ENCODE data around the gene STK32B.
"Not testable (repeated sequence)": the region's sequence is repeated elsewhere in the genome, so short reads cannot be mapped to it uniquely, and the experiment has no call there.

Gene STK32B

DNA sequence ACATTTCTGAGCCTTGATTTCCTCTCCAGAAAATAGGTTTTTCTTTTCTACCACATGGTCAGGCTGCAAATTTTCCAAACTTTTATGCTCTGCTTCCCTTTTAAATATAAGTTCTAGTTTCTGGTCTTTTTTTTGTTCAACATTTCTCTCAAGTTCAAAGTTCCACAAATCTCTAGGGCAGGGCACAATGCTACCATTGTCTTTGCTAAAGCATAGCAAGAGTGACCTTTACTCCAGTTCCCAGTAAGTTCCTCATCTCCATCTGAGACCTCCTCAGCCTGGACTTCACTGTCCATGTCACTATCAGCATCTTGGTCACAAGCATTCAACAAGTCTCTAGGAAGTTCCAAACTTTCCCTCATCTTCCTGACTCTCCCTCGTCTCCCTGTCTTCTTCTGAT, 228.8 kb downstream of the STK32B start:
- DNase-seq, result not testable (repeated sequence)

DNA sequence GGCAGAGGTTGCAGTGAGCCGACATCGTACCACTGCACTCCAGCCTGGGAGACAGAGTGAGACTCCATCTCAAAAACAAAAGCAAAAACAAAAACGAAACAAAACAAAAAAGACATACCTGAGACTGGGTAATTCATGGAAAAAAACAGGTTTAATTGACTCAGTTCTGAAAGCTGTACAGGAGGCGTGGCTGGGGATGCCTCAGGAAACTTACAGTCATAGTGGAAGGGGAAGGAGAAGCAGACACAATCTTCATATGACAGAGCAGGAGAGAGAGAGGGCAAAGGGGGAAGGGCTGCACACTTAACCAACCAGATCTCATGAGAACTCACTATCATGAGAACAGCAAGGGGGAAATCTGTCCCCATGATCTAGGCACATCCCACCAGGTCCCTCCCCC, 229.5 kb downstream of the STK32B start:
- no peak for DNase-seq

DNA sequence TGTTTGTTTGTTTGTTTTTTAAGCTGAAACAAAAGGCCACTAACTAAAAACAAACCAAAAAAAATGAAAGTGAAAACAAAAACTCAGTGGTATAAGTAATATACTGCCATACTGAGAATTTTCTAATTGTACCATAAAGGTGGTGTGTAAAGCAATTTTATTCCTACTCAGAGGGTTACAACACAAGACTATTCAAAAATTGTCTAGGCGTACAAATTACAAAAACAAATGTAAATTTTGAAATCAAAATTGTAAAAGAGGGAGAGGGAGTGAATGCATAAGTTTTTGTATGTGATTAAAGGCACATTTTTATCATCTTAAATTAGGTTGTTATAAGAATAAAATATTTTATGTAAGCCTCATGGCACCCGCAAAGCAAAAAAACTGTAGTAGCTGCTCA, 232.6 kb downstream of the STK32B start:
- DNase-seq, result no peak

DNA sequence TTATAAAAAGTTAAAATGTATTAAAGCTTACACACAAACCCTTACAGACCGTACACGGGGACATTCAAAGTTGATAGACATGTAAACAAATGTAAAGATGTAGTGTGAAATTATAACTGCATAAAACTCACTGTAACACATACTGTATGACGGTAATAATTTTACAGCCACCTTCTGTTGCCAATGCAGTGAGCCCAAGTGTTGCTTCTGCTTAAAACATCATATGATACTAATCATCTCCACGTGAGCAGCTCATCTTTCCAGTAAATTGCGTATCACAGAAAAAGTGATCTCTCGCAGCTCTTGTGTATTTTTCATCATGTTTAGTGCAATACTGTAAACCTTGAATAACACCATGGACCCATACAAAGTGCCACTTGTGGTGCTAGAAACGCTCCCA, 233.2 kb downstream of the STK32B start:
- no peak for DNase-seq

DNA sequence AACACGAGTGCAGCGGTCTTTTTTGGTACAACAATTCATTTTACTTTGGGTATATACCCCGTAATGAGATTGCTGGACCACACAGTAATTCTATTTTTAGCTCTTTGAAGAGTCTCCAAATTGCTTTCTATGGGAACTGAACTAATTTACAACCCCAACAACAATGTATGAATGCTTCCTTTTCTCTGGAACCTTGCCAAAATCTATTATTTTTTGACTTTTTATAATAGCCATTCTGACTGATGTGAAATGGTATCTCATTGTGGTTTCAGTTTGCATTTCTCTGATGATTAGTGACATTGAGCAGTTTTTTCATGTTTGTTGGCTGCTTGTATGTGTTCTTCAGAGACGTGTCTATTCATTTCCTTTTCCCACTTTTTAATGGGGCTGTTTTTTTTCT, 240.8 kb downstream of the STK32B start:
- no peak for DNase-seq

DNA sequence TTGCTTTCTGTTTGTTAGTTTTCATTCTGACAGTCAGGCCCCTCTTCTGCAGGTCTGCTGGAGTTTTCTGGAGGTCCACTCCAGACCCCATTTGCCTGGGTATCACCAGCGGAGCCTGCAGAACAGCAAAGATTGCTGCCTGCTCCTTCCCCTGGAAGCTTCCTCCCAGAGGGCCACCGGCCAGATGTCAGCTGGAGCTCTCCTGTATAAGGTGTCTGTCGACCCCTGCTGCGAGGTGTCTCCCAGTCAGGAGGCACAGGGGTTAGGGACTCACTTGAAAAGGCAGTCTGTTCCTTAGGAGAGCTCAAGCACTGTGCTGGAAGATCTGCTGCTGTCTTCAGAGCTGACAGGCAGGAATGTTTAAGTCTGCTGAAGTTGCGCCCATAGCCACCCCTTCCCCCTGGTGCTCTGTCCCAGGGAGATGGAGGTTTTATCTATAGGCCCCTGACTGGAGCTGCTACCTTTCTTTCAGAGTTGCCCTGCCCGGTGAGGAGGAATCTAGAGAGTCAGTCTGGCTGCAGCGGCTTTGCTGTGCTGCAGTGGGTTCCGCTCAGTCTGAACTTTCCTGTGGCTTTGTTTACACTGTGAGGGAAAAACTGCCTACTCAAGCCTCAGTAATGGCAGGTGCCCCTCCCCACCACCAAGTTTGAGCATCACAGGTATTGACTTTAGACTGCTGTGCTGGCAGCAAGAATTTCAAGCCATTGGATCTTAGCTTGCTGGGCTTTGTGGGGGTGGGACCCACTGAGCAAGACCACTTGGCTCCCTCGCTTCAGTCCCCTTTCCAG, 246.9 kb downstream of the STK32B start:
- not testable (repeated sequence) for DNase-seq

DNA sequence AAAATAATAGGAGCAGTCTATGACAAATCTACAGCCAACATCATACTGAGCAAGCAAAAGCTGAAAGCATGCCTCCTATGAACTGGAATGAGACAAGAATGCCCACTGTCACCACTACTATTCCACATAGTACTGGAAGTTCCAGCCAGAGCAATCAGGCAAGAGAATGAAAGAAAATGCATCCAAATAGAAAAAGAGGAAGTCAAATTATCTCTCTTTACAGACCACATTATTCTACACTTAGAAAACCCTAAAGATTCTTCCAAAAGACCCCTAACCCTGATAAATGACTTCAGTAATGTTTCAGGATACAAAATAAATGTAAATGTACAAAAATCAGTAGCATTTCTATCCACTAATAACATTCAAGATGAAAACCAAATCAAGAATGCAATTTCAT, 249.0 kb downstream of the STK32B start:
- DNase-seq, result no peak

DNA sequence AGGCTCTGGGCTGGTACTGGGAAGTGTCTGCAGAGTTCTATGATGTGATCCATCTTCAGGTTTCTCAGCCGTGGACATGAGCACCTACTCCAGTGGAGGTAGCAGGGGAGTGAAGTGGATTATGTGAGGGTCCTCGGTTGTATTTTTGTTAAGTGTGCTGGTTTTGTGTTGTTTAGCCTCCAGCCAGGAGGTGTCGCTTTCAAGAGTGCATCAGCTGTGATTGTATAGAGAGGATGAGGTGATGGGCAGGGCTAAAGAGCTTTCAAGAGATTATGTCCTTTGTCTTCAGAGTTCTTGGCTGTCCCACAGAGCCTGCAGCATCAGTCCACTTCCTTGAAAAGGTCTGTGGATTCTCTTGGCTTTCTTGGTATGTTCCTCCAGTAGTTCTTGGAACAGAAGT, 256.6 kb downstream of the STK32B start:
- DNase-seq, result no peak

DNA sequence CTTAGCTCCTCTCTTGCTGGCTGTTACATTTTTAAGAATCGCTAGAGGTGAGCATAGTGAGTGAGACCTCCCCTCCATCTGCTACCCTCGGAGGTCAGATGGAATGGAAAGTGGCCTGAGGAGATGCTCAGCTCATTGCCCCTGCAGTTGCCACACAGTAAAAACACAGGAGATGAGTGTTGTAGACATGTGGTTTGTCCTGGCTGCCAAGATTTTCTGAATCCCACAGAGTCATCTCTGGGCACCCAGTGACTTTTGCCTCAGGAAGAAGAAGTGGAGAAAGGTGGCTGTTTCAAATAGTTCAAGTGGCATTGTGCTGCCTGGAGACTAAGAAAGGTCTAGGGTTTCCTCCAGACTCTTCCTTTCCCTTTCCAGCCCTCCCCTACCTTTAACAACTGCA, 271.0 kb downstream of the STK32B start:
- no peak for DNase-seq

DNA sequence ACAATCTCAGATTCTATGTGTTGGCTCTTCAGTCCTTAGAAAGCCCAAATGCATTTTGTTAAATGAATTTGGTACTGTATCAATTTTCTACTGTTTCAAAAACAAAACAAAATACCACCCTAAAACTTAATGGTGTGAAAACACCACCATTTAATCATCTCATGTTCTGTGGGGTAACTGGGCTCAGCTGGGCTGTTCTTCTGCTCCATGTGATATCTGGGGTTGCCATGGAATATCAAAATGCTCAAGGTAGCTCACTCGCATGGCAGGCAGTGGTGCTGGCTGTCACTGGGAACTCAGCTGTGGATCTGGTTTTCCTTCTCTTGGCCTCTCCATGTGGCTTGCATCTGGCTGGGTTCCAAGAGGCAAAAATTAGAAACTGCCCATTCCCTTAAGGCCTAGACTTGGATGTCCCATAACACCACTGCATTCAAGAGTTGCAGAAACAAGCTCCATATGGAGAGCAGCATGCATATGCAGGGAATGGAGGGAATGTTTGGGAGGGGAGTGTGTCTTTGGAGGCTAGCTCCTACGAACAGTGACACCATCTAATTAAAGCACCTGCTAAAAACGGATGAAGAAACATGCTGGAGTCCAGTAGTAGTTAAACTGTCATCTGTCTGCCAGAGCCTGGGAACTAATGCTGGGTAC, 279.2 kb downstream of the STK32B start:
- no peak for DNase-seq

DNA sequence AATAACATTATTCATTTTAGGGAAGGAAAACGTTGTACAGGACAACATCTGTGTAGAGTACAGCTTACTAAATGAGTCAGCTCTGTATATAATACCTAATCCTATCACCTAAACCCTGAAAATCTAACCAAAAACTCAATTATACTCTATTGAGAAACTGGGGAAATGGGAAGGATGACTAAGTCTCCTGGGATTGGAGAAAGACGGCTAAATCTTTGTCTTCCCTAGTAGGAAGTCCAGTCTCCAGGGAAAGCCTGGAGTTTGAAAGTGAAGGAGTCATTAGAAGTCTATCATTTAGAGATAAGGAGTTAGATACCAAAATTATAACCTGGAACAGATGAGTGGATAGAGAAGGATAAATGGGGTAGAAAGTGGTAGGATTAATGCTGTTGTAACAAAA, 286.5 kb downstream of the STK32B start:
- no peak for DNase-seq

DNA sequence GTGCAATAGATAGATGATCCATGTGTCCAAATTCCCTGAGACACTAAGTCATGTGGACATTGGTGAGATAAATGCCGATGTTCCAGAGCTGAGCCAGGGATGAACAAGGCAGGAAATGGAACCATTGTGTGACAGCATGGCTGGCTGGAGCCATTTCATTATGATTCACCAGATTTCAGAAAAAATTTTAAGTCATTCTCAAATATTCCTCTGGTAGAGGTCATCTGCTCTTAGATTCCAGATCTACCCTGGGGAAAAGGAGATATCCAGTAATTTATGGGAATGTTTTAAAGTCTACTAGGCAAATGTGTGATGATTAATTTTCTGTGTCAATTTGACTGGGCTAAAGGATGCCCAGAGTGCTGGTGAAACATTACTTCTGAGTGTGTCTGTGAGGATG, 287.3 kb downstream of the STK32B start:
- DNase-seq, result no peak

DNA sequence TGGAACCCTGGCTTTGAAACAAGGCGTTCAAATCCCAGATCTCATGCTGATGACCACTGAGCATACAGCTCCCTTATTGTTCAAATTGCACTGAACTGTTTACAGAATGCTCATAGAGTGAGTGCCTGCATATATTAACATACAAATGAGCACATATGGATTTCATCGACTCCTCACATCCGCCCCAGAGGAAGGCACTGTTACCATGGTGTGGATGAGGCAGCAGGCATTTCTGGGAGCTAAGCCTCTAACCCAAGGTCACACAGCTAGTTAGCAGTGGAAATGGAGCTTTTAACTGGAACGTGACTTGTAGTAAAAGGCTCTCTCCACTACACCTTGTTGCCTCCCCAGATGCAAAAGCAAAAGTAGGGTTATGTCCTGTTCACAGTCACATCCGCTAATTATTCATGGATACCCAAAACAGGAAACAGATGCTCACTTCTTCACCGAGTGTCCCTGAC, 289.7 kb downstream of the STK32B start:
- no peak for DNase-seq

DNA sequence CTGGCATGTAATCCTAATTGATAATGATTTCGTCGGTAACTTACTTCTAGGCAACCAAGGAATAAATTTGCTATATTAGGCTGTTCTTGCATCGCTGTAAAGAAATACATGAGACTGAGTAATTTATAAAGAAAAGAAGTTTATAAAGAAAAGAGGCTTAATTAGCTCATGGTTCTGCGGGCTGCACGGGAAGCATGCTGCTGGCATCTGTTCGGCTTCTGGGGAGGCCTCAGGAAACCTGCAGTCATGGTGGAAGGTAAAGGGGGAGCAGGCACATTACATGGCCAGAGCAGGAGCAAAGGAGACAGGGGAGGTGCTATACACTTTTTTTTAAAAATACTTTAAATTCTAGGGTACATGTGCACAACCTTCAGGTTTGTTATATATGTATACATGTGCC, 290.2 kb downstream of the STK32B start:
- DNase-seq, result no peak

DNA sequence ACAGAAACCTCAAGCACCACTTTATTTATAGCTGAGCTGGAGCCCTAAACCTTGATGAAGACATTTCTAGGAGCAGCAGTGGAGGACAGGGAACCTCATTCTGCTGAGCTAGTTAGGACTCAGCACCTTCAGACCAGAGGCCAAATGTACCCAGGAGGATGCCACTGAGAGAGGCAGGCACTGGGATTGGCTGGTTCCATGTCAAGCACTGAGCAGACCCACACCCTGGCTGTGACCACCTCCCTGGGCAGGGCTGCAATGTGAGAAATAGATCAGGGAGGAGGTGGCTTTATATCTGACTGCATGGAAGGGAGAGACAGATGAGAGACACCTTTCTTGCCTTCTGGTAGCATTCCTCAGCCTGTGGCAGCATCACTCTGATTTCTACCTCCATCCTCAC, 304.6 kb downstream of the STK32B start:
- no peak for DNase-seq

DNA sequence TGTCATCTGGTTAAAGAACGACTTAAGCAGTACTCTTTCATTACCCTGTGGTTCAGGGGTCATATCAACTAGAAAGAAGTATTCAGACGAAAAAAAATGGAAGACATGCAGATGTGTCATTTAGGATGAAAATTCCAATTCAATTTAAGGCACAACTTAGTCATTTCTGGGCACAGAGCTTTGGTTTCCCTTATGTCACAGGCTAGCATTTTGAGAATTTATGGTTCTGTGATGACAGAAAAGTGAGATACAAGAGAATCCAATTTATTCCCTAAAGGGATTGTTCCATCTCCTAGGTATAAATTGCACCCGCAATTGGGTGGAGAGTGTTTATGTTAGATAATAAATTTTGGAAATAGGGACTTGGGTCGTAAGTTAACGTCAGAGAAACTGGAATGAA, 306.6 kb downstream of the STK32B start:
- no peak for DNase-seq

DNA sequence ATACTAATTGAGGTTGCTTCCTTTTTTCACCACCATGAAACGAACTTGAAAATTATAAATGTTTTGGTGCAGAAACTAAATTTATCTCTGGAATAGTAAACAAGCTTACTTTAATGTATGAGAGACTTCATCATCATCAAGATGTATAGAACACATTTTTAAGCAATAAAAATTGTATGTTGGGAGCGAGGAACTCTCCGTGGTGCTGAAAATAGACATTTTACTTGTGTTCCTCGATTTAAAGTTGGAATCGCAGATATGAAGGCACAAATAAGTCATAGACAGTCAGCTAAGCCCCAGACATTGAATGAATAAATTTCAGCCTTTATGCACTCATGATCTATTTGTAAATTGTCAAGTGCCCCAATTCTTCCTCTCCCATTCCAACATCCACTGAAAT, 310.7 kb downstream of the STK32B start:
- DNase-seq, result no peak

DNA sequence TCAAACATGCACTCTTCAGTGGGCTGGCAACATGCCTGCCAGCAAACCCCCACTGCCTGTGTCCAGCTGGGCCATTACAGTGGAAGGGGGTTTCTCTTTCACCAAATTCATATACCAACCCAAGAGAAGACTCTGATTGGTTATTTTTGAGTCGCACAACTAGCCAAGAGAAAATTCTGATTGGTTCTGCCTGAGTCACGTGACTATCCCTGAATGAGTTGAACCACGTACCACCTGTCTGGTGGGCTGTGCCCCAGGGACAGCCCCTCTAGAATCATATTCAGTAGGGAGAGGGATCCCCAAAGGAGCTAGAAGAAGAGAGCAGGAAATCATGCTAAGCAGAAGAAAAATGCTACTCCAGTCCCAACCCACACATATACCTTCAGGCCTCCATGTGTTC, 313.1 kb downstream of the STK32B start:
- DNase-seq, result no peak

DNA sequence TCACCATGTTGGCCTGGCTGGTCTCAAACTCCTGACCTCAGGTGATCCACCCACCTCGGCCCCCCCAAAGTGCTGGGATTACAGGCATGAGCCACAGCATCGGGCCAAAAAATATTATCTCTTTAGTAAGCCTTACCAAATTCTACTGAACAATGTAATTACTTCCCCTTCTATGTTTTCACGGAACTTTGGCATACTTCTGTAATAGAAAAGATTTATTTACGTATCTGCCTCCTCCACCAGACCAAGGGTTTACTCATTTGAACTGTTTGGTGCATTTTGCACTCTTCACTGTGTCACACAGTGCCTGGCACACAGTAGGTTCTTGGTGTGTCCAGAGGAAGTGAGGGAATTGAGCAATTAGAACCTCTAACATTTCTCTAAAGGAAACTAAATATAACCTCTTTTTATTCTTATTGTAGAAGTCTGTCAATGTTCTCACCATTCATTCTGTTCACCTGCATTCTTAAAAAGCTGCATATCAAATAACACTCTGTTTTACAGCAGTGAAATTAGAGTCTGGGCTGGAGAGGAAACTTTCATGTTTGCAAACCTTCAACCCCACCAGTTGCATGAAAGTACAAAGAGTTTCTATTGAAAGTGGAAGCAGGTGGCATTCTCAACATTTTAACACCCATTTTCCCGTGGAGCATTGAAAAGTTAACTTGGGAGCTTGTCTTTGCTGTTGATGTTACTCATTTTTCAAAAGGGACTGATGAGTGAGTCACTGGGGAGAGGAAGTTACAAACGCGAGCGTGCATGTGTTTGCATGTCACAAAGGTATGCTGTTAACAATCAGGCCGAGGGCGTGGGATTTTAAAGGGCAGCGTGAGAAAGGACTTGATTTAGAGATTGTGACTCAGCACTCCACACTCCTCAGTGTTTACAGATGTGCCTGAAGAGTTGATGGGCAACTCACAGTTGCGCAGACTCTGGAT, 314.1 kb downstream of the STK32B start:
- no peak for DNase-seq

DNA sequence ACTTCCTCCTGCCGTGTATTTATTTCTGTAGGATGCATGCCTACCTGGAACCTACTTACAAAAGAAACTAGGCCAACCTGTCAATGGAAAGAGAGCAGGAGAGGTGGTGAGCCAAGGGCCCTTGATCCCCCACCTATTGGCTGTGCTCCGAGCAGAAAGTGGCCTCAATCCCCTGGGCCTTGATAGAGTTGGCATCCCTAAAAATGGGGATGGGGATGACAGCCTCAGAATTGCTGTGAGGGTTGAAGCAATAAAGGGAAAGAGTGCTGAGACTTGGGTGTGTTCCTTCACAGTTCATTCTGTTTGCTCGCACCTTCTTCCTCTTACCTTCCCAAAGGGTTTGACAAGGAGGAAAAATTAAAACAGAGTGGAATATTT, 314.7 kb downstream of the STK32B start:
- no peak for DNase-seq

DNA sequence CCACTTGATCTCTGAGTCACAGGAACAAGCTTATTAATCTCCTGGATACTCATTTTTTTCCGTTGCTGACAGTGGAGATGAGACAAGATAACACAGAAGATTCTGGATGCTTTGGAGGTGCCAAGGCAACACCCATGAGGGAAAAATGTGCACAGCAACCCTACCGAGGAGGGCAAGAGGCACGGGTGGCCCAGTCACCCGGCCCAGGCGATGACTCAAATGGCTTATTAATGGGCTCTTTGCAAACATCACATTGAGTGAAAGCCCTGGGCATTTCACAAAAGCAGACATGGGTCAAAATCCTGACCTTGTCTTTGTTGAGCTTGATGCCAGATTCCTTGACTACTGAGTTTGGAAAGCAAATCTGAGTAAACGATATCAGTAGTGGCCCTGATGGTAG, 315.1 kb downstream of the STK32B start:
- no peak for DNase-seq

DNA sequence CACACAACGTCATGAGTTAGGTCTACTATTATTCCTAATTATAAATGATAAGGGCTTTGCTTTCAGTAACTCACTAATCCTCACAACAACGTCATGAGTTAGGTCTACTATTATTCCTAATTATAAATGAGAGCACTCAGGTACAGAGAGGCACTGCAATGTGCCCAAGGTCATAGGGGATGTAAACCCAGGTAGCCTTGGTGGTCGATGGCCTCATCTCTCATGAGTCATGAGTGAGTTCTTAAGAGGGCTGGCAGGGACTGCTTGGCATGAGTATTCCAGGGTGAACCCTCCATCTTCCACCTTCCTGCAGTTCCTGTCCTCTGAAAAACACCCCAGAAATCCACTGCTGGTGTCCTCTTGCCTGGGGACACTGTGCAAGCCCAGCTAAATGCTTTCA, 317.1 kb downstream of the STK32B start:
- DNase-seq, result no peak

DNA sequence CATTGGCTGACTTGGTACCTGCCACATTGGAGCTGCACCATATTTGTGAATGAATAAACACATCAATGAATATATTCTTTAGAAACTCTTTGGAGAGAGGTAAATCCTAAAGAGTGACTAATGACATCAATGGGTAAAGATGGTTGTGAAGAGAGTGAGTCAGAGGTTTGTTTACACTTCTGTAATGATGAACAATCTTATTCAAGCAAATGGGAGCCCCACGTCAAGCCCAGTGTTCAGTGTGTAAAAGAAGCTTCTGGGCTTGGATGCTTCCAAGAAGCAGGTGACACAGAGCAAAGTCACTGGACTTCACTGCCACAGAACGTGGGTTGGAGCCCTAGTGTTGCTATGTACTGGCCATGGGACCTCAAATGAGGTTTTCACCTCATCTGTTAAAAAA, 319.0 kb downstream of the STK32B start:
- DNase-seq, result no peak

All from activated CD4-positive, CD25-positive, alpha-beta regulatory T cell treated with anti-CD3 and anti-CD28 coated beads, Interleukin-2, amount 50 U/mL, for 72 hours (primary cell).